Measurements from ENCODE around the gene SLC6A13. TPM values are rescaled to one million over a fixed set of nuclear protein-coding genes. Genes with fewer than 3 reads are reported as not detected.
A peak's percentile ranks its signal among the peaks of the same experiment; 100 is the strongest.
"Not testable (repeated sequence)": the region's sequence is repeated elsewhere in the genome, so short reads cannot be mapped to it uniquely, and the experiment has no call there.

The SLC6A13 gene
- total and polyA plus RNA-seq, 2 donors: 0.06 to 0.53 TPM

GRCh38 chr12:187986-188909 lies 74.4 kb downstream of the SLC6A13 start:
- not testable (repeated sequence) for H3K4me1 ChIP-seq (ENCODE audit: insufficient read depth); H3K36me3 ChIP-seq (ENCODE audit: insufficient read depth); H3K27ac ChIP-seq (ENCODE audit: low read depth); DNase-seq (ENCODE audit: extremely low spot score)
- H3K4me3 ChIP-seq (ENCODE audit: low read depth, low read length): peak overlapping the region; percentile 36
- WGBS: 63% methylated on average over 53 of the region's 53 CpGs

- 73% methylated on average over 11 of the region's 11 CpGs for WGBS
- no peaks in the 10 kb centered on the region for H3K36me3 ChIP-seq (ENCODE audit: insufficient read depth)
These were observed 76.5 kb downstream of the SLC6A13 start for GRCh38 chr12:186006-186625.

GRCh38 chr12:185576-185955 lies 77.1 kb downstream of the SLC6A13 start:
- no peak for DNase-seq (ENCODE audit: extremely low spot score)
- Histone ChIP-seq H3K36me3 (ENCODE audit: insufficient read depth) (no peaks in the 10 kb centered on the region), H3K4me3 (ENCODE audit: low read depth, low read length) (no peak overlapping the region), H3K4me1 (ENCODE audit: insufficient read depth) (no peaks in the 10 kb centered on the region), H3K27ac (ENCODE audit: low read depth) (no peak overlapping the region)
- WGBS: 76% methylated on average over 8 of the region's 8 CpGs

More at GRCh38 chr12:186006-186625, 76.5 kb downstream of the SLC6A13 start:
- no peaks in the 10 kb centered on the region for H3K4me1 ChIP-seq (ENCODE audit: insufficient read depth)
- DNase-seq (ENCODE audit: extremely low spot score): no peak
- no peak overlapping the region for H3K27ac ChIP-seq (ENCODE audit: low read depth)
- H3K4me3 ChIP-seq (ENCODE audit: low read depth, low read length): no peak overlapping the region

- Histone ChIP-seq H3K4me1 (ENCODE audit: insufficient read depth) (no peaks in the 10 kb centered on the region), H3K36me3 (ENCODE audit: insufficient read depth) (no peaks in the 10 kb centered on the region), H3K4me3 (ENCODE audit: low read depth, low read length) (no peak overlapping the region), H3K27ac (ENCODE audit: low read depth) (no peak overlapping the region)
- WGBS: 71% methylated on average over 13 of the region's 13 CpGs
- no peak for DNase-seq (ENCODE audit: extremely low spot score)
These were observed 77.6 kb downstream of the SLC6A13 start for GRCh38 chr12:184811-185575.

- H3K27ac ChIP-seq (ENCODE audit: low read depth): no peak overlapping the region
- 64% methylated on average over 10 of the region's 10 CpGs for WGBS
- no peaks in the 10 kb centered on the region for H3K4me1 ChIP-seq (ENCODE audit: insufficient read depth)
These were observed 80.2 kb downstream of the SLC6A13 start for GRCh38 chr12:182381-182892.

GRCh38 chr12:181921-182320 lies 80.7 kb downstream of the SLC6A13 start:
- no peak overlapping the region for H3K4me3 ChIP-seq (ENCODE audit: low read depth, low read length)
- H3K4me1 ChIP-seq (ENCODE audit: insufficient read depth): no peaks in the 10 kb centered on the region
- 83% methylated on average over 17 of the region's 17 CpGs for WGBS
- no peaks in the 10 kb centered on the region for H3K36me3 ChIP-seq (ENCODE audit: insufficient read depth)
- no peak overlapping the region for H3K27ac ChIP-seq (ENCODE audit: low read depth)
- DNase-seq (ENCODE audit: extremely low spot score): no peak

More at GRCh38 chr12:182381-182892, 80.2 kb downstream of the SLC6A13 start:
- no peaks in the 10 kb centered on the region for H3K36me3 ChIP-seq (ENCODE audit: insufficient read depth)
- no peak overlapping the region for H3K4me3 ChIP-seq (ENCODE audit: low read depth, low read length)
- DNase-seq (ENCODE audit: extremely low spot score): no peak

- no peaks in the 10 kb centered on the region for H3K4me1 ChIP-seq (ENCODE audit: insufficient read depth)
- no peaks in the 10 kb centered on the region for H3K36me3 ChIP-seq (ENCODE audit: insufficient read depth)
- no peak overlapping the region for H3K27ac ChIP-seq (ENCODE audit: low read depth)
- no peak for DNase-seq (ENCODE audit: extremely low spot score)
- no peak overlapping the region for H3K4me3 ChIP-seq (ENCODE audit: low read depth, low read length)
- 50% methylated on average over 8 of the region's 8 CpGs for WGBS
These were observed 82.2 kb downstream of the SLC6A13 start for GRCh38 chr12:180445-180844.

GRCh38 chr12:179885-180284 lies 82.8 kb downstream of the SLC6A13 start:
- Histone ChIP-seq H3K4me1 (ENCODE audit: insufficient read depth) (no peaks in the 10 kb centered on the region), H3K27ac (ENCODE audit: low read depth) (no peak overlapping the region), H3K4me3 (ENCODE audit: low read depth, low read length) (no peak overlapping the region), H3K36me3 (ENCODE audit: insufficient read depth) (no peaks in the 10 kb centered on the region)
- no peak for DNase-seq (ENCODE audit: extremely low spot score)
- 86% methylated on average over 5 of the region's 5 CpGs for WGBS

- no peak overlapping the region for H3K27ac ChIP-seq (ENCODE audit: low read depth)
- H3K4me3 ChIP-seq (ENCODE audit: low read depth, low read length): no peak overlapping the region
- 73% methylated on average over 11 of the region's 11 CpGs for WGBS
- no peaks in the 10 kb centered on the region for H3K4me1 ChIP-seq (ENCODE audit: insufficient read depth)
- no peak for DNase-seq (ENCODE audit: extremely low spot score)
- no peaks in the 10 kb centered on the region for H3K36me3 ChIP-seq (ENCODE audit: insufficient read depth)
These were observed 83.3 kb downstream of the SLC6A13 start for GRCh38 chr12:179131-179884.

GRCh38 chr12:178829-179109 lies 83.9 kb downstream of the SLC6A13 start:
- H3K36me3 ChIP-seq (ENCODE audit: insufficient read depth): no peaks in the 10 kb centered on the region
- H3K27ac ChIP-seq (ENCODE audit: low read depth): no peak overlapping the region
- WGBS: 66% methylated on average over 3 of the region's 3 CpGs
- DNase-seq (ENCODE audit: extremely low spot score): no peak
- H3K4me3 ChIP-seq (ENCODE audit: low read depth, low read length): no peak overlapping the region
- no peaks in the 10 kb centered on the region for H3K4me1 ChIP-seq (ENCODE audit: insufficient read depth)

GRCh38 chr12:177980-178828 lies 84.4 kb downstream of the SLC6A13 start:
- 82% methylated on average over 20 of the region's 20 CpGs for WGBS
- Histone ChIP-seq H3K4me3 (ENCODE audit: low read depth, low read length) (no peak overlapping the region), H3K27ac (ENCODE audit: low read depth) (no peak overlapping the region), H3K36me3 (ENCODE audit: insufficient read depth) (no peaks in the 10 kb centered on the region), H3K4me1 (ENCODE audit: insufficient read depth) (no peaks in the 10 kb centered on the region)
- DNase-seq (ENCODE audit: extremely low spot score): no peak

- DNase-seq (ENCODE audit: extremely low spot score): no peak
- H3K4me3 ChIP-seq (ENCODE audit: low read depth, low read length): no peak overlapping the region
- H3K4me1 ChIP-seq (ENCODE audit: insufficient read depth): no peaks in the 10 kb centered on the region
- H3K36me3 ChIP-seq (ENCODE audit: insufficient read depth): no peaks in the 10 kb centered on the region
- H3K27ac ChIP-seq (ENCODE audit: low read depth): no peak overlapping the region
- 62% methylated on average over 11 of the region's 11 CpGs for WGBS
These were observed 85.2 kb downstream of the SLC6A13 start for GRCh38 chr12:177336-177979.

Measured in urinary bladder (tissue), 4 donors.